Gastrocnemius medialis (tissue), 4 donors: ENCODE data around the gene TNRC18. TPM values are rescaled to one million over a fixed set of nuclear protein-coding genes. Genes with fewer than 3 reads are reported as not detected.
"Not testable (repeated sequence)": the region's sequence is repeated elsewhere in the genome, so short reads cannot be mapped to it uniquely, and the experiment has no call there.

Experiments used
- ATAC-seq, 2 donors: fragments of 150-250 bp; one replicate each; pipeline ENCODE4 v1.9.1; 2016
- DNase-seq, 2 donors: peaks; one replicate each; pipeline ENCODE4 v3.0.0-alpha.2; 2019
- H3K27ac ChIP-seq, 4 donors: fragments of 200-600 bp; sonication (generic); 1 replicate in 1 of 4; 2 replicates in 3 of 4; pipeline ENCODE4 v1.5.1; 2016 to 2018; ENCODE audit warnings: mild to moderate bottlenecking in 2 of 4, moderate library complexity in 1 of 4
- H3K27me3 ChIP-seq, 3 donors: fragments of 200-600 bp; sonication (generic) in 2 of 3; 1 replicate in 1 of 3; 2 replicates in 2 of 3; pipeline versions ENCODE4 v1.5.1 to v1.6.0; 2016 to 2019; ENCODE audit warnings: mild to moderate bottlenecking in 1 of 3, moderate library complexity in 1 of 3
- H3K36me3 ChIP-seq, 2 donors: fragments of 200-600 bp; sonication (generic) in 1 of 2; one replicate each; pipeline ENCODE4 v1.5.1; 2017 to 2018
- H3K4me1 ChIP-seq, 2 donors: fragments of 200-600 bp; sonication (generic) in 1 of 2; one replicate each; pipeline ENCODE4 v1.5.1; 2016 to 2017; ENCODE audit warnings: mild to moderate bottlenecking in 2 of 2
- H3K4me3 ChIP-seq, 4 donors: fragments of 200-600 bp; sonication (generic) in 3 of 4; 1 replicate in 1 of 4; 2 replicates in 3 of 4; pipeline ENCODE4 v1.5.1; 2016 to 2019; ENCODE audit warnings: mild to moderate bottlenecking in 2 of 4
- H3K9me3 ChIP-seq, 3 donors: fragments of 200-600 bp; sonication (generic) in 2 of 3; 1 replicate in 1 of 3; 2 replicates in 2 of 3; pipeline ENCODE4 v1.5.1; 2016 to 2019
- CTCF ChIP-seq, 5 experiments: fragments of 450-650 bp in 3 of 5; fragments of 200-600 bp in 2 of 5; sonication (generic) in 2 of 5; IDR thresholded peaks in 4 of 5; conservative IDR thresholded peaks in 1 of 5; 1 replicate in 4 of 5; 2 replicates in 1 of 5; pipeline ENCODE4 v1.5.1; 2016 to 2019; ENCODE audit warnings: antibody characterized with exemption in 5 of 5, mild to moderate bottlenecking in 3 of 5, moderate library complexity in 3 of 5
- POLR2A ChIP-seq, 2 donors: fragments of 450-650 bp; IDR thresholded peaks; one replicate each; pipeline ENCODE4 v1.6.1; 2017; ENCODE audit warnings: antibody characterized with exemption in 2 of 2, mild to moderate bottlenecking in 2 of 2, moderate library complexity in 2 of 2
- in situ Hi-C, 4 donors: fragments of 200-750 bp; cut with MboI; loops; one replicate each; pipeline versions ENCODE4 v1.15.0 to v1.8.0; 2017; ENCODE audit warnings: low sequenced_read_pairs in 4 of 4
- intact Hi-C: fragments of 100-400 bp; cut with DNase I; formaldehyde crosslinking; loops from one replicate; pipeline ENCODE4 v1.15.1; 2023; ENCODE audit warnings: low total_unique reads
- total RNA-seq, 4 donors: library from RNA; depleted of rRNA; stranded (reverse); fragments of >200 nt; gene quantifications; one replicate each; pipeline versions ENCODE4 v1.1.0 to v1.2.3, GENCODE V29; 2016

Gene TNRC18
- total RNA-seq, 4 donors from 2014 or later, result 8.7 to 31.2 (median 20.5) TPM

- in situ Hi-C loops, result no loop called here
- peaks cover 0 to 9% (median 6%) of the 10 kb centered on the region in 3 donors for H3K27me3 ChIP-seq
- DNase-seq (no peak), ATAC-seq (no peak)
- no peaks in the 10 kb centered on the region for H3K36me3 ChIP-seq
- TF ChIP-seq POLR2A (IDR thresholded peaks at IDR 0.05) (no peak), CTCF (IDR thresholded peaks at IDR 0.05 in 4 of 5, conservative IDR thresholded peaks at IDR 0.05 in 1 of 5) (no peak)
- no peak overlapping the region for H3K27ac ChIP-seq
- no peaks in the 10 kb centered on the region for H3K9me3 ChIP-seq
- H3K4me1 ChIP-seq, result no peaks in the 10 kb centered on the region
- H3K4me3 ChIP-seq, result no peak overlapping the region
- intact Hi-C loops, result loop anchor here (2.0 kb wide), 1 partner anchor 44 kb away; no protein-coding TSS in a partner anchor
These were observed 139.0 kb downstream of the TNRC18 start for GRCh38 chr7:5284304-5285281.

- DNase-seq (no peak), ATAC-seq (peak; percentile 51 to 53)
- Histone ChIP-seq H3K4me3 (peak overlapping the region; percentile 47 to 59 (median 54)), H3K36me3 (no peaks in the 10 kb centered on the region), H3K27me3 (peaks cover 0 to 9% (median 6%) of the 10 kb centered on the region in 3 donors), H3K4me1 (no peaks in the 10 kb centered on the region), H3K9me3 (no peaks in the 10 kb centered on the region), H3K27ac (no peak overlapping the region)
- TF ChIP-seq POLR2A (IDR thresholded peaks at IDR 0.05), result no peak
- TF ChIP-seq CTCF (IDR thresholded peaks at IDR 0.05 in 4 of 5, conservative IDR thresholded peaks at IDR 0.05 in 1 of 5), result no peak
- intact Hi-C loops (loop anchor here (2.0 kb wide), 1 partner anchor 43 kb away; no protein-coding TSS in a partner anchor), in situ Hi-C loops (no loop called here)
These were observed 140.0 kb downstream of the TNRC18 start for GRCh38 chr7:5283421-5284303.

GRCh38 chr7:5282543-5283316, 140.9 kb downstream of the TNRC18 start, which contains the start of gene SLC29A4:
TSS of gene SLC29A4 (plus strand) at chr7:5282943. CDS start at chr7:5287817, 4,874 bp downstream.
- no peaks in the 10 kb centered on the region for H3K36me3 ChIP-seq
- H3K4me1 ChIP-seq, result no peaks in the 10 kb centered on the region
- ATAC-seq, result peak; percentile 42 to 67
- TF ChIP-seq POLR2A (IDR thresholded peaks at IDR 0.05) (no peak), CTCF (IDR thresholded peaks at IDR 0.05 in 4 of 5, conservative IDR thresholded peaks at IDR 0.05 in 1 of 5) (no peak)
- no peak for DNase-seq
- in situ Hi-C loops, result no loop called here
- H3K27ac ChIP-seq, result no peak within 1 kb of the TSS
- H3K9me3 ChIP-seq, result no peaks in the 10 kb centered on the region
- intact Hi-C loops, result no loop called here
- peak within 1 kb of the TSS; percentile 47 to 59 (median 54) for H3K4me3 ChIP-seq
- H3K27me3 ChIP-seq, result peaks cover 0 to 9% (median 6%) of the 10 kb centered on the region in 3 donors

- in situ Hi-C loops, H3K36me3 ChIP-seq, H3K4me1 ChIP-seq, intact Hi-C loops, DNase-seq, H3K4me3 ChIP-seq, H3K9me3 ChIP-seq, ATAC-seq, H3K27me3 ChIP-seq, H3K27ac ChIP-seq: not testable (repeated sequence)
These were observed 141.8 kb downstream of the TNRC18 start for GRCh38 chr7:5281598-5282500.
